NCI-H2196 (cell line): ENCODE measurements around the gene KASH5.

Experiments
- DNase-seq: peaks from one replicate; lab custom pipeline; 2025; ENCODE audit not compliant: unreplicated experiment; lab: John Stamatoyannopoulos, UW

KASH5 gene

GRCh38 chr19:49420227-49420626, 32.2 kb downstream of the KASH5 start:
- no peak for DNase-seq

GRCh38 chr19:49421039-49421877, 33.2 kb downstream of the KASH5 start:
- peak; percentile 94 for DNase-seq

GRCh38 chr19:49421878-49422202, 33.8 kb downstream of the KASH5 start:
- DNase-seq, result no peak

- peak; percentile 70 for DNase-seq
Observed at GRCh38 chr19:49422407-49423070, 34.5 kb downstream of the KASH5 start.

- no peak for DNase-seq
Observed at GRCh38 chr19:49423071-49423984, 35.3 kb downstream of the KASH5 start, which contains the start of gene PTH2. Gene PTH2 (minus strand): TSS chr19:49423441. CDS start chr19:49423339, 102 bp downstream.

GRCh38 chr19:49423985-49424303, 35.9 kb downstream of the KASH5 start:
- no peak for DNase-seq

- no peak for DNase-seq
Observed at GRCh38 chr19:49425178-49425577, 37.1 kb downstream of the KASH5 start, which contains the start of gene GFY. Gene GFY (plus strand): TSS chr19:49425388. CDS start chr19:49426431, 1,043 bp downstream.

GRCh38 chr19:49425922-49426592, 38.0 kb downstream of the KASH5 start:
- DNase-seq, result peak; percentile 66

GRCh38 chr19:49427339-49427738, 39.3 kb downstream of the KASH5 start:
- no peak for DNase-seq

- DNase-seq, result peak; percentile 27
Observed at GRCh38 chr19:49427855-49428546, 40.0 kb downstream of the KASH5 start.

- DNase-seq, result no peak
Observed at GRCh38 chr19:49428547-49429451, 40.8 kb downstream of the KASH5 start.

GRCh38 chr19:49430172-49430677, 42.2 kb downstream of the KASH5 start:
- DNase-seq, result no peak

- no peak for DNase-seq
Observed at GRCh38 chr19:49430678-49431329, 42.8 kb downstream of the KASH5 start.

- no peak for DNase-seq
Observed at GRCh38 chr19:49431330-49431749, 43.3 kb downstream of the KASH5 start.

- DNase-seq, result no peak
Observed at GRCh38 chr19:49432141-49433073, 44.4 kb downstream of the KASH5 start.

GRCh38 chr19:49433240-49433901, 45.3 kb downstream of the KASH5 start:
- DNase-seq, result no peak
